Heart right ventricle (tissue), 16 donors: Measurements from ENCODE around the gene B4GALT6. TPM values are rescaled to one million over a fixed set of nuclear protein-coding genes. Genes with fewer than 3 reads are reported as not detected.

Experiments used
- ATAC-seq, 8 donors: fragments of 200-7000 bp; cut with Tn5 transposase; one replicate each; pipeline ENCODE4 v1.9.1; 2020; ENCODE audit warnings: mild to moderate bottlenecking in 8 of 8, moderate library complexity in 8 of 8, moderate number of reproducible peaks in 1 of 8
- DNase-seq, 2 donors: peaks; one replicate each; pipeline ENCODE4 v3.0.0-alpha.2; 2020
- H3K27ac ChIP-seq, 10 donors: fragments of 200-600 bp; sonication (generic) in 2 of 10; one replicate each; pipeline versions ENCODE4 v1.5.0 to v1.8.0; 2020 to 2022; ENCODE audit warnings: mild to moderate bottlenecking in 3 of 10
- H3K27me3 ChIP-seq, 7 donors: fragments of 200-600 bp; one replicate each; pipeline ENCODE4 v1.8.0; 2021 to 2022; ENCODE audit warnings: mild to moderate bottlenecking in 2 of 7
- H3K36me3 ChIP-seq, 9 donors: fragments of 200-600 bp; sonication (generic) in 1 of 9; one replicate each; pipeline versions ENCODE4 v1.5.0 to v1.8.0; 2020 to 2022; ENCODE audit warnings: mild to moderate bottlenecking in 2 of 9
- H3K4me1 ChIP-seq, 9 donors: fragments of 200-600 bp; sonication (generic) in 1 of 9; one replicate each; pipeline versions ENCODE4 v1.5.0 to v1.8.0; 2020 to 2022; ENCODE audit warnings: mild to moderate bottlenecking in 4 of 9
- H3K4me3 ChIP-seq, 10 donors: fragments of 200-600 bp; sonication (generic) in 2 of 10; one replicate each; pipeline versions ENCODE4 v1.5.0 to v1.8.0; 2020 to 2022; ENCODE audit warnings: mild to moderate bottlenecking in 7 of 10, moderate library complexity in 2 of 10
- H3K9me3 ChIP-seq, 11 donors: fragments of 200-600 bp in 10 of 11; sonication (generic) in 2 of 11; one replicate each; pipeline versions ENCODE4 v1.5.0 to v1.8.0; 2013 to 2022; ENCODE audit warnings: mild to moderate bottlenecking in 2 of 11, control low read depth in 1 of 11, moderate library complexity in 1 of 11
- WGBS, 2 donors: extraction: QIAGEN DNeasy Blood & Tissue Kit; methylation state at CpG; one replicate each; pipeline ENCODE4 v1.1.7; 2013; ENCODE audit warnings: inconsistent platforms in 1 of 2; 5-methylcytosine and 5-hydroxymethylcytosine counted together
- intact Hi-C, 10 donors: fragments of 100-400 bp; cut with DNase I; formaldehyde crosslinking; loops; one replicate each; pipeline versions ENCODE4 v1.11.1 to v1.14.2; 2022
- polyA plus RNA-seq, 2 donors: library from polyadenylated mRNA; stranded (reverse); fragments of 200-250 nt; gene quantifications; one replicate each; pipeline ENCODE4 v1.2.3, GENCODE V29; 2013
- total RNA-seq, 10 donors: library from RNA; stranded (reverse); fragmentation: NEBNext Ultra II Directional in 3 of 10; extraction: Animal tissue kit (Norgen Biotek cat#: 25700) in 3 of 10; gene quantifications; one replicate each; pipeline versions ENCODE4 v1.2.1 to v1.2.4, GENCODE V29; 2021 to 2023
- TF ChIP-seq, protein P1 (sequence below), 9 donors: fragments of 200-600 bp; sonication (generic) in 2 of 9; IDR thresholded peaks; one replicate each; pipeline versions ENCODE4 v1.5.0 to v1.8.0; 2021 to 2022; ENCODE audit warnings: antibody characterized with exemption in 9 of 9, mild to moderate bottlenecking in 5 of 9, moderate library complexity in 1 of 9
- donor health status: Arrhythmogenic right ventricular cardiomyopathy.
- donor health status: ischemic (EF 13 %, LVEDD 7.1; RV severe dilation, severe dysfunction).
- donor health status: healthy with polysubstance abuse.
- donor health status: DM: no; HTN: yes; CAD: no.
- donor health status: DM: no; HTN: no; CAD: no.
- donor health status: ischemic (EF 25% LVEDD 6.9; RV normal size, moderate dysfunction).
- donor health status: ischemic (EF 25% LVEDD 5.7; RV mildly dilated, moderate dysfunction).
- donor health status: healthy.
- donor health status: DM: yes; HTN: yes; CAD: no.
- donor health status: Ischemic cardiomyopathy.
- donor health status: ischemic (EF 35%, LVEDD 5.7; RV mildly dilated, moderate dysfunction).
- donor health status: nonischemic (EF 11% LVEDD 7.7; RV severe dilation, severe dysfunction).
- donor health status: DM: yes; HTN: yes; CAD: no.
- donor health status: PGD.
- donor health status: ischemic (EF 29% LVEDD 5.4; RV normal size, mild dysfunction).
- donor health status: nonischemic (EF 23%, LVEDD 6.1; RV moderate dilation, normal function).

The B4GALT6 gene
- total and polyA plus RNA-seq, 12 donors: 0.61 to 19.6 (median 7.8) TPM

DNA sequence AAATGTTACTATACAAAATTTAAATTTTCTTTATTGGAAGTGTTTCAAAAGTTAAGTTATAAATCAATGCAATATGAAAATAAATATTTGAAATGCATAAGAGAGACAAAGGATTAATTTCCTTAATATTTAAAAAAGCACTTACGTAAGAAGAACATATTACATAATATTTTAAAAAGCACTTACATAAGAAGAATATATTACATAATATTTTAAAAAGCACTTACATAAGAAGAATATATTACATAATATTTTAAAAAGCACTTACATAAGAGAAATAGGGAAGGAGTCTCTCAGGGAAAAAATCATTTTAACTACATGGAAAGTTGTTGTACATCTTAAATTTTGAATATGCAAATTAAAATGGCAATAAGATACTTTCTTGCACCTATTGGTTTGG is 17.4 kb upstream of the B4GALT6 start:
- Histone ChIP-seq H3K4me3 (no peak overlapping the region), H3K27ac (no peak overlapping the region), H3K9me3 (peaks cover 0 to 11% (median 0%) of the 10 kb centered on the region in 11 donors), H3K36me3 (no peaks in the 10 kb centered on the region), H3K4me1 (no peaks in the 10 kb centered on the region), H3K27me3 (no peaks in the 10 kb centered on the region)
- TF ChIP-seq, protein P1, sequence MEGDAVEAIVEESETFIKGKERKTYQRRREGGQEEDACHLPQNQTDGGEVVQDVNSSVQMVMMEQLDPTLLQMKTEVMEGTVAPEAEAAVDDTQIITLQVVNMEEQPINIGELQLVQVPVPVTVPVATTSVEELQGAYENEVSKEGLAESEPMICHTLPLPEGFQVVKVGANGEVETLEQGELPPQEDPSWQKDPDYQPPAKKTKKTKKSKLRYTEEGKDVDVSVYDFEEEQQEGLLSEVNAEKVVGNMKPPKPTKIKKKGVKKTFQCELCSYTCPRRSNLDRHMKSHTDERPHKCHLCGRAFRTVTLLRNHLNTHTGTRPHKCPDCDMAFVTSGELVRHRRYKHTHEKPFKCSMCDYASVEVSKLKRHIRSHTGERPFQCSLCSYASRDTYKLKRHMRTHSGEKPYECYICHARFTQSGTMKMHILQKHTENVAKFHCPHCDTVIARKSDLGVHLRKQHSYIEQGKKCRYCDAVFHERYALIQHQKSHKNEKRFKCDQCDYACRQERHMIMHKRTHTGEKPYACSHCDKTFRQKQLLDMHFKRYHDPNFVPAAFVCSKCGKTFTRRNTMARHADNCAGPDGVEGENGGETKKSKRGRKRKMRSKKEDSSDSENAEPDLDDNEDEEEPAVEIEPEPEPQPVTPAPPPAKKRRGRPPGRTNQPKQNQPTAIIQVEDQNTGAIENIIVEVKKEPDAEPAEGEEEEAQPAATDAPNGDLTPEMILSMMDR (IDR thresholded peaks at IDR 0.05): no peak
- ATAC-seq (no peak), DNase-seq (no peak)
- intact Hi-C loops: no loop called here
- WGBS, 2 donors: 88 to 93% methylated on average over 1 of the region's 1 CpG

DNA sequence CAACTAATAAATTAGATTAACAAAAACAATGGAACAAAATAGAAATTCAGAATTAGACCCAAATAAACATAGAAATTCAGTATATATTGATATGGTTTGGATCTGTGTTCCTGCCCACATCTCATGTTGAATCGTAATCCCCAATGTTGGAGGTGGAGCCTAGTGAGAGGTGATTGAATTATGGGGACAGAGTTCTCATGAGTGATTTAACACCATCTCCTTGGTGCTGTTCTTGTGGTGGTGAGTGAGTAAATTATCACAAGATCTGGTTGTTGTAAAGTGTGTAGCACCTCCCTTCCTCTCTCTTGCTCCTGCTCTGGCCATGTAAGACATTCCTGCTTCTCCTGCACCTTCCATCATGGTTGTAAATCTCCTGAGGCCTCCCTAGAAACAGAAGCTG is 16.6 kb upstream of the B4GALT6 start:
- TF ChIP-seq, protein P1 (IDR thresholded peaks at IDR 0.05): no peak
- no peaks in the 10 kb centered on the region for H3K36me3 ChIP-seq
- H3K4me1 ChIP-seq: no peaks in the 10 kb centered on the region
- intact Hi-C loops: no loop called here
- H3K27me3 ChIP-seq: no peaks in the 10 kb centered on the region
- WGBS, 2 donors: 90 to 93% methylated on average over 1 of the region's 1 CpG
- ATAC-seq (no peak), DNase-seq (no peak)
- H3K9me3 ChIP-seq: peaks cover 0 to 11% (median 0%) of the 10 kb centered on the region in 11 donors
- no peak overlapping the region for H3K27ac ChIP-seq
- no peak overlapping the region for H3K4me3 ChIP-seq

DNA sequence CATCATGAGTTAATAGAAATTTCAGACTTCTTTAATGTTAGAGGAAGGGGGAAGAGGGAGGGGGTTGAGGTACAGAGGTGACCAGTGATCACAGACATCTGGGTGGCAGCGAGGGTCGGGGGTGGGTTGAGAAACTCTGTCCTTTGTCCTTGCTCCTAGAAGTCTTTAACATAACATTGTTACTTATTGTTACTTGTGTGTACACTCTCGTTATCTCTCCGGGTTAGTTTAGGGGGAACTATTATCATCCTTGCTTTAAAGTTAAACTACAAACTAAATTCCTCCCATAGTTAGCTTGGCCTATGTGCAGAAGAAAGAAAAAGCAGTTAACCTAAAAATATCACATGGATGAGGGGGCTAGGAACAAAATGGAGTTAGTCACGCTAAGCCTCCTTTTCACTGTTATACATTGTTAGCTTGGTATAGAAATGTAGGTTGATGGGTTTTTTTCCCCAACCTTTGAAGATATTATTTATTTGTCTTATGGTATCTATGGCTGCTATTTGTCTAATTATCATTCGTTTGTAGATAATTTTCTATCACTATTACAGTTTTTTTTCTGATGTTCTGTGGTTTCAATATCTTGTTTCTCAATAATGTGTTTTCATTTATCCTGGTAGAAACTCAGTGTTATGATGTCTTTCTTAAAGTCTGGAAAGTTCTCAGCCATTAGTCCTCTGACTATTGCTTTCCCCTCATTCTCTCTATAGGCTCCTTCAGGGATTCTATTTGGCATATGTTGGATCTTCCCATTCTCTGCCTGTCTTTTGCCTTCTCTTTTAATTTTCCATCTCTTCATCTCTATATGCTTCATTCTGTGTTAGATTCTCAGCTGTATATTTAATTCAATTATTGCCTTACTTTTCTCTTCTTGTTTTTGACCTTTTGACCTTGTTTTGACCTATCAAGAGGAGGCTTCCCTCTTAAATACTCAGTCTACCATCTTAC is 13.2 kb upstream of the B4GALT6 start:
- WGBS, 2 donors: 79 to 82% methylated on average over 6 of the region's 6 CpGs
- ATAC-seq (no peak), DNase-seq (no peak)
- Histone ChIP-seq H3K4me1 (no peaks in the 10 kb centered on the region), H3K9me3 (peaks cover 0 to 11% (median 0%) of the 10 kb centered on the region in 11 donors), H3K36me3 (no peaks in the 10 kb centered on the region), H3K4me3 (no peak overlapping the region), H3K27ac (no peak overlapping the region), H3K27me3 (no peaks in the 10 kb centered on the region)
- intact Hi-C loops: no loop called here
- TF ChIP-seq, protein P1 (IDR thresholded peaks at IDR 0.05): no peak

DNA sequence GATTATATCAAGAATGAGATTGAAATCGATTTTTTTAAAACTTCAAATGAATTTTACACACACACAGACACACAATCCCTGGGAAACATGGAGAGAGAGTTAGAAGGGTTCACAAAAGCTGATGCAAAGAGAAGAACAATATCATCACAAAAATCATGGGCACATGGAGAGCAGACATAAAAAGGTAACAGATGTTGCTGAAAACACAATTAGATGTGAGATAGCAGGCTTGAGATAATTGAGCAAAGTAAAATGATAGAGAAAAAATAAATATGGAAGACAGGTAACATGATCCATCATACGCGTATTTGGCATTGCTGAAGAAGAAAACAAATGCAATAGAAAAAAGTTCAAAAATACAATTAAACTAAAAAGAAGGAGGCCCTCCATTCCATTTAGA is 11.6 kb upstream of the B4GALT6 start:
- Histone ChIP-seq H3K27me3 (no peaks in the 10 kb centered on the region), H3K4me1 (no peaks in the 10 kb centered on the region), H3K4me3 (no peak overlapping the region), H3K27ac (no peak overlapping the region), H3K9me3 (peaks cover 0 to 11% (median 0%) of the 10 kb centered on the region in 11 donors), H3K36me3 (no peaks in the 10 kb centered on the region)
- TF ChIP-seq, protein P1 (IDR thresholded peaks at IDR 0.05): no peak
- WGBS, 2 donors: 89 to 90% methylated on average over 3 of the region's 3 CpGs
- ATAC-seq (no peak), DNase-seq (no peak)
- intact Hi-C loops: no loop called here
